Colonic mucosa (tissue), 4 donors: ENCODE data around the gene CNTN4. TPM values are rescaled to one million over a fixed set of nuclear protein-coding genes. Genes with fewer than 3 reads are reported as not detected.

Experiments
- DNase-seq: peaks from one replicate; pipeline ENCODE4 v3.0.0-alpha.2; 2020
- H3K27ac ChIP-seq: fragments of 200-600 bp; one replicate; pipeline ENCODE4 v1.8.0; 2021
- H3K27me3 ChIP-seq: fragments of 200-600 bp; one replicate; pipeline ENCODE4 v1.8.0; 2021
- H3K36me3 ChIP-seq: fragments of 200-600 bp; one replicate; pipeline ENCODE4 v1.8.0; 2021
- H3K4me1 ChIP-seq: fragments of 200-600 bp; one replicate; pipeline ENCODE4 v1.8.0; 2021; ENCODE audit warnings: mild to moderate bottlenecking
- H3K4me3 ChIP-seq: fragments of 200-600 bp; one replicate; pipeline ENCODE4 v1.8.0; 2021
- H3K9ac ChIP-seq, 2 donors: one replicate each; pipeline ENCODE4 v1.7.0; 2013; ENCODE audit warnings: control low read depth in 2 of 2, low read depth in 2 of 2, low read length in 2 of 2
- H3K9me3 ChIP-seq: fragments of 200-600 bp; one replicate; pipeline ENCODE4 v1.8.0; 2021
- CTCF ChIP-seq: fragments of 200-600 bp; IDR thresholded peaks from one replicate; pipeline ENCODE4 v1.8.0; 2022; ENCODE audit warnings: antibody characterized with exemption, mild to moderate bottlenecking
- intact Hi-C: fragments of 100-400 bp; cut with DNase I; formaldehyde crosslinking; loops from one replicate; pipeline ENCODE4 v1.14.1; 2022
- total RNA-seq, 2 donors: library from RNA; stranded (reverse); fragmentation: NEBNext Ultra II Directional in 1 of 2; extraction: Animal tissue kit (Norgen Biotek cat#: 25700) in 1 of 2; gene quantifications; one replicate each; pipeline ENCODE4 v1.2.1, GENCODE V29; 2021
- donor health status: healthy.
- donor health status: DM: no; HTN: no; CAD: no.
- donor health status: DM: no; HTN: no; CAD: no.

The CNTN4 gene
- total RNA-seq, 2 donors from 2014 or later = 8.2 to 19.1 TPM

GRCh38 chr3:2099028-2099671, 484 bp downstream of the CNTN4 start:
- no peaks in the 10 kb centered on the region for H3K4me1 ChIP-seq
- H3K27me3 ChIP-seq = peaks cover 20% of the 10 kb centered on the region
- peak overlapping the region; percentile 74 to 76 for H3K9ac ChIP-seq
- TF ChIP-seq CTCF = no peak
- intact Hi-C loops = no loop called here
- no peaks in the 10 kb centered on the region for H3K9me3 ChIP-seq
- peak overlapping the region; percentile 57 for H3K4me3 ChIP-seq
- peak; percentile 42 for DNase-seq
- H3K36me3 ChIP-seq = no peaks in the 10 kb centered on the region
- H3K27ac ChIP-seq = no peak overlapping the region

GRCh38 chr3:2099779-2100191, 1.1 kb downstream of the CNTN4 start:
- no peak for TF ChIP-seq CTCF
- DNase-seq = peak; percentile 29
- Histone ChIP-seq H3K9me3 (no peaks in the 10 kb centered on the region), H3K9ac (peak overlapping the region; percentile 74 to 76), H3K36me3 (no peaks in the 10 kb centered on the region), H3K27ac (no peak overlapping the region), H3K4me3 (peak overlapping the region; percentile 57), H3K4me1 (no peaks in the 10 kb centered on the region), H3K27me3 (peaks cover 20% of the 10 kb centered on the region)
- intact Hi-C loops = no loop called here

GRCh38 chr3:2106438-2106837, 7.8 kb downstream of the CNTN4 start:
- intact Hi-C loops = no loop called here
- Histone ChIP-seq H3K9me3 (no peaks in the 10 kb centered on the region), H3K4me3 (no peak overlapping the region), H3K9ac (no peak overlapping the region), H3K27me3 (no peaks in the 10 kb centered on the region), H3K36me3 (no peaks in the 10 kb centered on the region), H3K4me1 (no peaks in the 10 kb centered on the region), H3K27ac (no peak overlapping the region)
- no peak for DNase-seq
- TF ChIP-seq CTCF = no peak

- no peaks in the 10 kb centered on the region for H3K9me3 ChIP-seq
- no peaks in the 10 kb centered on the region for H3K4me1 ChIP-seq
- no peaks in the 10 kb centered on the region for H3K36me3 ChIP-seq
- DNase-seq = no peak
- no peak overlapping the region for H3K9ac ChIP-seq
- no peak overlapping the region for H3K27ac ChIP-seq
- no peak overlapping the region for H3K4me3 ChIP-seq
- no peaks in the 10 kb centered on the region for H3K27me3 ChIP-seq
- intact Hi-C loops = no loop called here
- TF ChIP-seq CTCF = no peak
Measured at GRCh38 chr3:2110597-2111117, 12.0 kb downstream of the CNTN4 start.

GRCh38 chr3:2114617-2115275, 16.1 kb downstream of the CNTN4 start:
- DNase-seq = no peak
- Histone ChIP-seq H3K9me3 (no peaks in the 10 kb centered on the region), H3K27ac (no peak overlapping the region), H3K4me3 (no peak overlapping the region), H3K36me3 (no peaks in the 10 kb centered on the region), H3K9ac (no peak overlapping the region), H3K4me1 (no peaks in the 10 kb centered on the region), H3K27me3 (no peaks in the 10 kb centered on the region)
- TF ChIP-seq CTCF = no peak
- intact Hi-C loops = no loop called here
